Liver (tissue), 3 donors: Measurements from ENCODE around the gene CTRB1.

Experiments
- EGR1 ChIP-seq, 2 donors: IDR thresholded peaks; 2 replicates each; pipeline ENCODE4 v1.6.1; 2016 to 2018; ENCODE audit warnings: antibody characterized with exemption in 2 of 2, low read depth in 2 of 2
- FOXA1 ChIP-seq: IDR thresholded peaks from 2 replicates; pipeline ENCODE4 v1.6.1; 2016; ENCODE audit warnings: antibody characterized with exemption
- GABPA ChIP-seq, 2 donors: IDR thresholded peaks in 1 of 2; conservative IDR thresholded peaks in 1 of 2; 2 replicates each; pipeline ENCODE4 v1.6.1; 2016; ENCODE audit warnings: antibody characterized with exemption in 2 of 2, mild to moderate bottlenecking in 1 of 2, moderate library complexity in 1 of 2
- RAD21 ChIP-seq, 2 donors: IDR thresholded peaks; 2 replicates each; pipeline ENCODE4 v1.6.1; 2016; ENCODE audit warnings: antibody characterized with exemption in 2 of 2, mild to moderate bottlenecking in 2 of 2
- SP1 ChIP-seq: IDR thresholded peaks from 2 replicates; pipeline ENCODE4 v1.6.1; 2018; ENCODE audit warnings: antibody characterized with exemption, mild to moderate bottlenecking
- TAF1 ChIP-seq: conservative IDR thresholded peaks from 2 replicates; pipeline ENCODE4 v1.6.1; 2016; ENCODE audit warnings: antibody characterized with exemption, mild to moderate bottlenecking
- TF ChIP-seq, protein P1 (sequence below): fragments of 150-350 bp; IDR thresholded peaks from 2 replicates; pipeline ENCODE4 v1.5.1; 2017; ENCODE audit warnings: improper control_type of control experiment, low read depth, low read length; ENCODE audit not compliant: missing input control
- TF ChIP-seq, protein P2 (sequence below): IDR thresholded peaks from 2 replicates; pipeline ENCODE4 v1.6.1; 2016; ENCODE audit warnings: antibody characterized with exemption
- TF ChIP-seq, protein P3 (sequence below): IDR thresholded peaks from 2 replicates; pipeline ENCODE4 v1.6.1; 2016; ENCODE audit warnings: antibody characterized with exemption, mild to moderate bottlenecking
- TF ChIP-seq, protein P4 (sequence below): IDR thresholded peaks from 2 replicates; pipeline ENCODE4 v1.6.1; 2016; ENCODE audit warnings: antibody characterized with exemption
- donor health status: healthy.
- donor health status: healthy.

DNA sequence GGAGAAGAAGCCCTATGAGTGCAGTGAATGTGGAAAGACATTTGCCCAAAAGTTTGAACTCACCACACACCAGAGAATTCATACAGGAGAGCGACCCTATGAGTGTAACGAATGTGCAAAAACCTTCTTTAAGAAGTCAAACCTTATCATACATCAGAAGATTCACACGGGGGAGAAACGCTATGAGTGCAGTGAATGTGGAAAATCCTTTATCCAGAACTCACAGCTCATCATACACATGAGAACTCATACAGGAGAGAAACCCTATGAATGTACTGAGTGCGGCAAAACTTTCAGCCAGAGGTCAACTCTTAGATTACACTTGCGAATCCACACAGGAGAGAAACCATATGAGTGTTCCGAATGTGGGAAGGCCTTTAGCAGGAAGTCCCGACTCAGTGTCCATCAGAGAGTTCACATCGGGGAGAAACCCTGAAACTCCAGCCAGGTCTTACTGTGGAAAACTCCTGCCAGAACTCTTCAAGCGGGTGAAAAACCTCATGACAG is 48.8 kb upstream of the CTRB1 start:
- TF ChIP-seq, protein P1, sequence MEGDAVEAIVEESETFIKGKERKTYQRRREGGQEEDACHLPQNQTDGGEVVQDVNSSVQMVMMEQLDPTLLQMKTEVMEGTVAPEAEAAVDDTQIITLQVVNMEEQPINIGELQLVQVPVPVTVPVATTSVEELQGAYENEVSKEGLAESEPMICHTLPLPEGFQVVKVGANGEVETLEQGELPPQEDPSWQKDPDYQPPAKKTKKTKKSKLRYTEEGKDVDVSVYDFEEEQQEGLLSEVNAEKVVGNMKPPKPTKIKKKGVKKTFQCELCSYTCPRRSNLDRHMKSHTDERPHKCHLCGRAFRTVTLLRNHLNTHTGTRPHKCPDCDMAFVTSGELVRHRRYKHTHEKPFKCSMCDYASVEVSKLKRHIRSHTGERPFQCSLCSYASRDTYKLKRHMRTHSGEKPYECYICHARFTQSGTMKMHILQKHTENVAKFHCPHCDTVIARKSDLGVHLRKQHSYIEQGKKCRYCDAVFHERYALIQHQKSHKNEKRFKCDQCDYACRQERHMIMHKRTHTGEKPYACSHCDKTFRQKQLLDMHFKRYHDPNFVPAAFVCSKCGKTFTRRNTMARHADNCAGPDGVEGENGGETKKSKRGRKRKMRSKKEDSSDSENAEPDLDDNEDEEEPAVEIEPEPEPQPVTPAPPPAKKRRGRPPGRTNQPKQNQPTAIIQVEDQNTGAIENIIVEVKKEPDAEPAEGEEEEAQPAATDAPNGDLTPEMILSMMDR: no peak
- no peak for TF ChIP-seq FOXA1
- no peak for TF ChIP-seq EGR1 (IDR thresholded peaks at IDR 0.05; ENCODE audit: low read depth in 2 of 2)
- TF ChIP-seq RAD21 (IDR thresholded peaks at IDR 0.05): no peak
- no peak for TF ChIP-seq TAF1
- TF ChIP-seq, protein P2, sequence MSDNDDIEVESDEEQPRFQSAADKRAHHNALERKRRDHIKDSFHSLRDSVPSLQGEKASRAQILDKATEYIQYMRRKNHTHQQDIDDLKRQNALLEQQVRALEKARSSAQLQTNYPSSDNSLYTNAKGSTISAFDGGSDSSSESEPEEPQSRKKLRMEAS: no peak
- TF ChIP-seq GABPA (IDR thresholded peaks at IDR 0.05 in 1 of 2, conservative IDR thresholded peaks at IDR 0.05 in 1 of 2): no peak
- TF ChIP-seq, protein P3, sequence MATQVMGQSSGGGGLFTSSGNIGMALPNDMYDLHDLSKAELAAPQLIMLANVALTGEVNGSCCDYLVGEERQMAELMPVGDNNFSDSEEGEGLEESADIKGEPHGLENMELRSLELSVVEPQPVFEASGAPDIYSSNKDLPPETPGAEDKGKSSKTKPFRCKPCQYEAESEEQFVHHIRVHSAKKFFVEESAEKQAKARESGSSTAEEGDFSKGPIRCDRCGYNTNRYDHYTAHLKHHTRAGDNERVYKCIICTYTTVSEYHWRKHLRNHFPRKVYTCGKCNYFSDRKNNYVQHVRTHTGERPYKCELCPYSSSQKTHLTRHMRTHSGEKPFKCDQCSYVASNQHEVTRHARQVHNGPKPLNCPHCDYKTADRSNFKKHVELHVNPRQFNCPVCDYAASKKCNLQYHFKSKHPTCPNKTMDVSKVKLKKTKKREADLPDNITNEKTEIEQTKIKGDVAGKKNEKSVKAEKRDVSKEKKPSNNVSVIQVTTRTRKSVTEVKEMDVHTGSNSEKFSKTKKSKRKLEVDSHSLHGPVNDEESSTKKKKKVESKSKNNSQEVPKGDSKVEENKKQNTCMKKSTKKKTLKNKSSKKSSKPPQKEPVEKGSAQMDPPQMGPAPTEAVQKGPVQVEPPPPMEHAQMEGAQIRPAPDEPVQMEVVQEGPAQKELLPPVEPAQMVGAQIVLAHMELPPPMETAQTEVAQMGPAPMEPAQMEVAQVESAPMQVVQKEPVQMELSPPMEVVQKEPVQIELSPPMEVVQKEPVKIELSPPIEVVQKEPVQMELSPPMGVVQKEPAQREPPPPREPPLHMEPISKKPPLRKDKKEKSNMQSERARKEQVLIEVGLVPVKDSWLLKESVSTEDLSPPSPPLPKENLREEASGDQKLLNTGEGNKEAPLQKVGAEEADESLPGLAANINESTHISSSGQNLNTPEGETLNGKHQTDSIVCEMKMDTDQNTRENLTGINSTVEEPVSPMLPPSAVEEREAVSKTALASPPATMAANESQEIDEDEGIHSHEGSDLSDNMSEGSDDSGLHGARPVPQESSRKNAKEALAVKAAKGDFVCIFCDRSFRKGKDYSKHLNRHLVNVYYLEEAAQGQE: no peak
- TF ChIP-seq SP1: no peak
- TF ChIP-seq, protein P4, sequence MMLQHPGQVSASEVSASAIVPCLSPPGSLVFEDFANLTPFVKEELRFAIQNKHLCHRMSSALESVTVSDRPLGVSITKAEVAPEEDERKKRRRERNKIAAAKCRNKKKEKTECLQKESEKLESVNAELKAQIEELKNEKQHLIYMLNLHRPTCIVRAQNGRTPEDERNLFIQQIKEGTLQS: no peak
